ENCODE results near the gene VDR.

VDR gene

DNA sequence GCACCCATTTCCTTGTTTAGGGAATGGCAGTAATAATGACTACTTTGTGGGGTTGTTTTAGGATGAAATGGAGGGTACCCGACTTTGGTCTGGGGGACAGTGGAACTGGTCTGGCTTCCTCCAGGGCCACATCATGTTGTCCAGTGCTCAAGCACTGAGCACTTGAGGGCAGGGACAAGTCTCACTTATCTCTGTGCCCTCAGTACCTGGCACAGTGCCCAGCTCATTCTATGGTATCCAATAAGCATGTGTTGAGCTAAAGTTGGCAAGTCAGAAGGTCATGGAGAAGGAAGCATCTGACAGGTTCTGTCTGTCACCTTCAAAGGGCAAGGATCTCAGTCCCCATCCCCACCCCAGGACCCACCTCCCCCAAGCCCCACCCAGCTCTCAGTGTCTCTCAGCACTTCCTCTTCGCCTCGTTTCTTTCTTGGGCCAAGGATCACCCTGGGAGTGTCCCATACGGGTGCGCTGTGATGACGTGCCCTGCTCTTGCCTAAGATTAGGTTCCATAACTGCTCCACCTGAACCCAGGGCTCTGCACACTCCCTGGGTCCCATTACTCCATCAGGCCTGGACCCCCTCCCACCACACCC, 34.3 kb upstream of the VDR start:
- TF ChIP-seq, protein P1, sequence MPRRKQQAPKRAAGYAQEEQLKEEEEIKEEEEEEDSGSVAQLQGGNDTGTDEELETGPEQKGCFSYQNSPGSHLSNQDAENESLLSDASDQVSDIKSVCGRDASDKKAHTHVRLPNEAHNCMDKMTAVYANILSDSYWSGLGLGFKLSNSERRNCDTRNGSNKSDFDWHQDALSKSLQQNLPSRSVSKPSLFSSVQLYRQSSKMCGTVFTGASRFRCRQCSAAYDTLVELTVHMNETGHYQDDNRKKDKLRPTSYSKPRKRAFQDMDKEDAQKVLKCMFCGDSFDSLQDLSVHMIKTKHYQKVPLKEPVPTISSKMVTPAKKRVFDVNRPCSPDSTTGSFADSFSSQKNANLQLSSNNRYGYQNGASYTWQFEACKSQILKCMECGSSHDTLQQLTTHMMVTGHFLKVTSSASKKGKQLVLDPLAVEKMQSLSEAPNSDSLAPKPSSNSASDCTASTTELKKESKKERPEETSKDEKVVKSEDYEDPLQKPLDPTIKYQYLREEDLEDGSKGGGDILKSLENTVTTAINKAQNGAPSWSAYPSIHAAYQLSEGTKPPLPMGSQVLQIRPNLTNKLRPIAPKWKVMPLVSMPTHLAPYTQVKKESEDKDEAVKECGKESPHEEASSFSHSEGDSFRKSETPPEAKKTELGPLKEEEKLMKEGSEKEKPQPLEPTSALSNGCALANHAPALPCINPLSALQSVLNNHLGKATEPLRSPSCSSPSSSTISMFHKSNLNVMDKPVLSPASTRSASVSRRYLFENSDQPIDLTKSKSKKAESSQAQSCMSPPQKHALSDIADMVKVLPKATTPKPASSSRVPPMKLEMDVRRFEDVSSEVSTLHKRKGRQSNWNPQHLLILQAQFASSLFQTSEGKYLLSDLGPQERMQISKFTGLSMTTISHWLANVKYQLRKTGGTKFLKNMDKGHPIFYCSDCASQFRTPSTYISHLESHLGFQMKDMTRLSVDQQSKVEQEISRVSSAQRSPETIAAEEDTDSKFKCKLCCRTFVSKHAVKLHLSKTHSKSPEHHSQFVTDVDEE (CRISPR knock-in tag; IDR thresholded peaks at IDR 0.05): no peak
- no peak for TF ChIP-seq ARNTL (CRISPR knock-in tag; IDR thresholded peaks at IDR 0.05; ENCODE audit: borderline replicate concordance, low read depth)
- no peak for TF ChIP-seq ZNF70 (CRISPR knock-in tag; IDR thresholded peaks at IDR 0.05)
- TF ChIP-seq GLIS3 (CRISPR knock-in tag; IDR thresholded peaks at IDR 0.05): no peak
- no peak for TF ChIP-seq RARB (CRISPR knock-in tag; IDR thresholded peaks at IDR 0.05)
- TF ChIP-seq, protein P2, sequence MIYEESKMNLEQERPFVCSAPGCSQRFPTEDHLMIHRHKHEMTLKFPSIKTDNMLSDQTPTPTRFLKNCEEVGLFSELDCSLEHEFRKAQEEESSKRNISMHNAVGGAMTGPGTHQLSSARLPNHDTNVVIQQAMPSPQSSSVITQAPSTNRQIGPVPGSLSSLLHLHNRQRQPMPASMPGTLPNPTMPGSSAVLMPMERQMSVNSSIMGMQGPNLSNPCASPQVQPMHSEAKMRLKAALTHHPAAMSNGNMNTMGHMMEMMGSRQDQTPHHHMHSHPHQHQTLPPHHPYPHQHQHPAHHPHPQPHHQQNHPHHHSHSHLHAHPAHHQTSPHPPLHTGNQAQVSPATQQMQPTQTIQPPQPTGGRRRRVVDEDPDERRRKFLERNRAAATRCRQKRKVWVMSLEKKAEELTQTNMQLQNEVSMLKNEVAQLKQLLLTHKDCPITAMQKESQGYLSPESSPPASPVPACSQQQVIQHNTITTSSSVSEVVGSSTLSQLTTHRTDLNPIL (CRISPR knock-in tag; IDR thresholded peaks at IDR 0.05; ENCODE audit: low read depth): no peak
- TF ChIP-seq SNAI2 (CRISPR knock-in tag; IDR thresholded peaks at IDR 0.05): no peak
- no peak for TF ChIP-seq TCF4 (CRISPR knock-in tag; IDR thresholded peaks at IDR 0.05; ENCODE audit: borderline replicate concordance)
- TF ChIP-seq ZFP3 (CRISPR knock-in tag; IDR thresholded peaks at IDR 0.05): no peak
- TF ChIP-seq BACH2 (CRISPR knock-in tag; IDR thresholded peaks at IDR 0.05; ENCODE audit: borderline replicate concordance): no peak
- TF ChIP-seq ESRRG (CRISPR knock-in tag; IDR thresholded peaks at IDR 0.05): no peak
- no peak for TF ChIP-seq ZNF565 (CRISPR knock-in tag; conservative IDR thresholded peaks at IDR 0.05; ENCODE audit: low read depth)
- TF ChIP-seq ISL1 (CRISPR knock-in tag; IDR thresholded peaks at IDR 0.05): no peak
- TF ChIP-seq TOX (CRISPR knock-in tag; IDR thresholded peaks at IDR 0.05; ENCODE audit: borderline replicate concordance): no peak
- TF ChIP-seq, protein P3, sequence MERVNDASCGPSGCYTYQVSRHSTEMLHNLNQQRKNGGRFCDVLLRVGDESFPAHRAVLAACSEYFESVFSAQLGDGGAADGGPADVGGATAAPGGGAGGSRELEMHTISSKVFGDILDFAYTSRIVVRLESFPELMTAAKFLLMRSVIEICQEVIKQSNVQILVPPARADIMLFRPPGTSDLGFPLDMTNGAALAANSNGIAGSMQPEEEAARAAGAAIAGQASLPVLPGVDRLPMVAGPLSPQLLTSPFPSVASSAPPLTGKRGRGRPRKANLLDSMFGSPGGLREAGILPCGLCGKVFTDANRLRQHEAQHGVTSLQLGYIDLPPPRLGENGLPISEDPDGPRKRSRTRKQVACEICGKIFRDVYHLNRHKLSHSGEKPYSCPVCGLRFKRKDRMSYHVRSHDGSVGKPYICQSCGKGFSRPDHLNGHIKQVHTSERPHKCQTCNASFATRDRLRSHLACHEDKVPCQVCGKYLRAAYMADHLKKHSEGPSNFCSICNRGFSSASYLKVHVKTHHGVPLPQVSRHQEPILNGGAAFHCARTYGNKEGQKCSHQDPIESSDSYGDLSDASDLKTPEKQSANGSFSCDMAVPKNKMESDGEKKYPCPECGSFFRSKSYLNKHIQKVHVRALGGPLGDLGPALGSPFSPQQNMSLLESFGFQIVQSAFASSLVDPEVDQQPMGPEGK (CRISPR knock-in tag; IDR thresholded peaks at IDR 0.05; ENCODE audit: borderline replicate concordance): no peak
- no peak for TF ChIP-seq CSDC2 (CRISPR knock-in tag; IDR thresholded peaks at IDR 0.05)
- no peak for ATAC-seq

DNA sequence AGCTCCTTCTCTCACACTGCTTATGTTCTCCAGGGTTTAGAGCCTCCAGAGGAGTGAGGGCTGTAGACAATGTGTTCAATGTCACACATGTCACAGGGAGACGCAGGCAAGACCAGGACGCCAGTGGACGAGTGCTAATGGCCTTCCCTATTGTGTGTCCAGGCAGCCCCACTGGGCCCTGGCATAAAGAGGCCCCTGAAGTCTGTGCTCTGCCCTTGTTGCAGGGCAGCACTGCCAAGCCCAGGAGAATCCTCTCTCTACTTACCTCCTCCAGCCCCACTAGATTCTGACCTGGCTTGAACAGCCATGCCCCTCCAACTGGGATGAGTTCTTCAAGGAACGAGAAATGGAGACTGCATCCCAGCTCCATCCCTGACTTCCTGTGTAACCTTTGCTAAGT, 33.8 kb upstream of the VDR start:
- no peak for ATAC-seq
- TF ChIP-seq CSDC2 (CRISPR knock-in tag; IDR thresholded peaks at IDR 0.05) (no peak), TCF4 (CRISPR knock-in tag; IDR thresholded peaks at IDR 0.05; ENCODE audit: borderline replicate concordance) (no peak), ZFP3 (CRISPR knock-in tag; IDR thresholded peaks at IDR 0.05) (no peak), ZFP30 (CRISPR knock-in tag; IDR thresholded peaks at IDR 0.05) (no peak)
- TF ChIP-seq, protein P2 (CRISPR knock-in tag; IDR thresholded peaks at IDR 0.05; ENCODE audit: low read depth): no peak

DNA sequence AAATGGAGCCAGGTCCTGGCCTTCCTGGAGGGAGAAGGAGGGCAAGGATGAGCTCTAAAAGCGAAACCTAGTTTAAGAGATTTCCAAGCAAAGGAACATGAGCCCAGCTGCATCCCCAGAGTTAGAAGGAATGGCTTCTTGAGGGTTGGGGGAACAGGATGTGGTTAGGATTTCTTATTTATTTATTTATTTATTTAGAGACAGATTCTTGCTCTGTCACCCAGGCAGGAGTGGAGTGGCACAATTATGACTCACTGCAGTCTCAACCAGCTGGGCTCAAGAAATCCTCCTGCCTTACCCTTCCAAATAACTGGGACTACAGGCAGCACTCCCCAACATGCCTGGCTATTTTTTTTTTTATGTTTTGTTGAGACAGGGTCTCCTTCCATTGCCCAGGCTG, 33.3 kb upstream of the VDR start:
- TF ChIP-seq, protein P4, sequence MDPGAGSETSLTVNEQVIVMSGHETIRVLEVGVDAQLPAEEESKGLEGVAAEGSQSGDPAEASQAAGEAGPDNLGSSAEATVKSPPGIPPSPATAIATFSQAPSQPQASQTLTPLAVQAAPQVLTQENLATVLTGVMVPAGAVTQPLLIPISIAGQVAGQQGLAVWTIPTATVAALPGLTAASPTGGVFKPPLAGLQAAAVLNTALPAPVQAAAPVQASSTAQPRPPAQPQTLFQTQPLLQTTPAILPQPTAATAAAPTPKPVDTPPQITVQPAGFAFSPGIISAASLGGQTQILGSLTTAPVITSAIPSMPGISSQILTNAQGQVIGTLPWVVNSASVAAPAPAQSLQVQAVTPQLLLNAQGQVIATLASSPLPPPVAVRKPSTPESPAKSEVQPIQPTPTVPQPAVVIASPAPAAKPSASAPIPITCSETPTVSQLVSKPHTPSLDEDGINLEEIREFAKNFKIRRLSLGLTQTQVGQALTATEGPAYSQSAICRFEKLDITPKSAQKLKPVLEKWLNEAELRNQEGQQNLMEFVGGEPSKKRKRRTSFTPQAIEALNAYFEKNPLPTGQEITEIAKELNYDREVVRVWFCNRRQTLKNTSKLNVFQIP (CRISPR knock-in tag; IDR thresholded peaks at IDR 0.05; ENCODE audit: borderline replicate concordance, low read depth): no peak
- TF ChIP-seq ARNTL (CRISPR knock-in tag; IDR thresholded peaks at IDR 0.05; ENCODE audit: borderline replicate concordance, low read depth): no peak
- no peak for TF ChIP-seq BACH2 (CRISPR knock-in tag; IDR thresholded peaks at IDR 0.05; ENCODE audit: borderline replicate concordance)
- no peak for ATAC-seq

DNA sequence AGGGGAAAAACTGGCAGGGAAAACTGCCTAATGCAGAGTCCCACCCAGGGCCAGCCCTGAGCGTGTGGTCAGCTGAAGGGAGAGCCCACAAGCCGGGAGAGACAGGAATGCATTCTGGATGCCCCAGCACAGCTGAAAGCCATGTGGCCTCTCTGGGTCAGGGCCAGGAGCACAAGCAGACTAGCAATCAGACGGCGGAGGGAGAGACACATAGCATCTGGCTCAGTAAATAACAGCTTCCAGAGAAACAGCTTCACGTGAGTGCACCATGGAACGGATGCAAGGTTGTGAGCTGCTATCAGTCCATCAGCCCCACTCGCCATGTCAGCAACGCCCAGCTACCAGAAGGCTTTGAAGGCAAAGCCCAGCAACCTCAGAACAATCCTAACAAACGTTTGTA, 30.4 kb upstream of the VDR start:
- TF ChIP-seq TCF4 (CRISPR knock-in tag; IDR thresholded peaks at IDR 0.05; ENCODE audit: borderline replicate concordance): peak; percentile 87; the same call in 1 of the 2 replicates
- TF ChIP-seq, protein P5, sequence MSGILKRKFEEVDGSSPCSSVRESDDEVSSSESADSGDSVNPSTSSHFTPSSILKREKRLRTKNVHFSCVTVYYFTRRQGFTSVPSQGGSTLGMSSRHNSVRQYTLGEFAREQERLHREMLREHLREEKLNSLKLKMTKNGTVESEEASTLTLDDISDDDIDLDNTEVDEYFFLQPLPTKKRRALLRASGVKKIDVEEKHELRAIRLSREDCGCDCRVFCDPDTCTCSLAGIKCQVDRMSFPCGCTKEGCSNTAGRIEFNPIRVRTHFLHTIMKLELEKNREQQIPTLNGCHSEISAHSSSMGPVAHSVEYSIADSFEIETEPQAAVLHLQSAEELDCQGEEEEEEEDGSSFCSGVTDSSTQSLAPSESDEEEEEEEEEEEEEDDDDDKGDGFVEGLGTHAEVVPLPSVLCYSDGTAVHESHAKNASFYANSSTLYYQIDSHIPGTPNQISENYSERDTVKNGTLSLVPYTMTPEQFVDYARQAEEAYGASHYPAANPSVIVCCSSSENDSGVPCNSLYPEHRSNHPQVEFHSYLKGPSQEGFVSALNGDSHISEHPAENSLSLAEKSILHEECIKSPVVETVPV (CRISPR knock-in tag; IDR thresholded peaks at IDR 0.05): no peak
- TF ChIP-seq, protein P1 (CRISPR knock-in tag; IDR thresholded peaks at IDR 0.05): no peak
- TF ChIP-seq, protein P4 (CRISPR knock-in tag; IDR thresholded peaks at IDR 0.05; ENCODE audit: borderline replicate concordance, low read depth): no peak
- no peak for TF ChIP-seq OSR1 (CRISPR knock-in tag; IDR thresholded peaks at IDR 0.05)

More for the DNA sequence above, 30.4 kb upstream of the VDR start:
- ATAC-seq: peak; percentile 96
